ENCODE data around the gene CENPO. TPM values are rescaled to one million over a fixed set of nuclear protein-coding genes. Genes with fewer than 3 reads are reported as not detected.

Gene CENPO
- total RNA-seq, 2 experiments from 2014 or later: 52.0 to 56.4 TPM

GRCh38 chr2:24768013-24768412 lies 25.2 kb upstream of the CENPO start:
- Mint-ChIP-seq H3K4me1 (peaks cover 10% of the 10 kb centered on the region), H3K9me3 (no peaks in the 10 kb centered on the region), H3K36me3 (ENCODE audit: low read depth) (peaks cover 15% of the 10 kb centered on the region), H3K27ac (no peak overlapping the region), H3K4me3 (no peak overlapping the region), H3K27me3 (no peaks in the 10 kb centered on the region)
- no peak for DNase-seq
- POLR2A ChIA-PET: no interaction called here
- CTCF ChIA-PET: no interaction called here

GRCh38 chr2:24768601-24769000 lies 24.6 kb upstream of the CENPO start:
- POLR2A ChIA-PET: no interaction called here
- Mint-ChIP-seq H3K4me3 (no peak overlapping the region), H3K27ac (no peak overlapping the region), H3K27me3 (no peaks in the 10 kb centered on the region), H3K9me3 (no peaks in the 10 kb centered on the region), H3K36me3 (ENCODE audit: low read depth) (peaks cover 15% of the 10 kb centered on the region), H3K4me1 (peaks cover 10% of the 10 kb centered on the region)
- CTCF ChIA-PET: no interaction called here
- DNase-seq: no peak

GRCh38 chr2:24771061-24771460 lies 22.2 kb upstream of the CENPO start:
- H3K27ac Mint-ChIP-seq: no peak overlapping the region

GRCh38 chr2:24771764-24772586 lies 21.2 kb upstream of the CENPO start:
- Mint-ChIP-seq H3K4me1 (no peaks in the 10 kb centered on the region), H3K9me3 (no peaks in the 10 kb centered on the region), H3K27me3 (peaks cover 2% of the 10 kb centered on the region), H3K4me3 (no peak overlapping the region), H3K36me3 (ENCODE audit: low read depth) (peaks cover 8% of the 10 kb centered on the region), H3K27ac (no peak overlapping the region)
- POLR2A ChIA-PET: no interaction called here
- DNase-seq: no peak
- CTCF ChIA-PET: interaction anchor here (0.5 to 0.6 kb wide), 2 partner anchors 21 to 1973 kb away, joined by 3 read pairs; partner anchors contain the start of genes CENPO and PTRHD1

More at GRCh38 chr2:24771061-24771460, 22.2 kb upstream of the CENPO start:
- H3K36me3 Mint-ChIP-seq (ENCODE audit: low read depth): peaks cover 9% of the 10 kb centered on the region
- no peaks in the 10 kb centered on the region for H3K27me3 Mint-ChIP-seq
- H3K4me3 Mint-ChIP-seq: no peak overlapping the region
- peaks cover 8% of the 10 kb centered on the region for H3K4me1 Mint-ChIP-seq
- DNase-seq: no peak
- ChIA-PET POLR2A (no interaction called here), CTCF (interaction anchor here (0.6 kb wide), 1 partner anchor 15 kb away, joined by 3 read pairs; no protein-coding TSS in a partner anchor)
- no peaks in the 10 kb centered on the region for H3K9me3 Mint-ChIP-seq

- peaks cover 8% of the 10 kb centered on the region for H3K27me3 Mint-ChIP-seq
- no peak overlapping the region for H3K4me3 Mint-ChIP-seq
- H3K4me1 Mint-ChIP-seq: no peaks in the 10 kb centered on the region
- H3K9me3 Mint-ChIP-seq: no peaks in the 10 kb centered on the region
- CTCF ChIA-PET: interaction anchor here (1.8 kb wide), 1 partner anchor 9 kb away, joined by 7 read pairs; no protein-coding TSS in a partner anchor
- DNase-seq: no peak
- peaks cover 6% of the 10 kb centered on the region for H3K36me3 Mint-ChIP-seq (ENCODE audit: low read depth)
- no peak overlapping the region for H3K27ac Mint-ChIP-seq
- POLR2A ChIA-PET: no interaction called here
Measured at GRCh38 chr2:24774373-24774772, 18.9 kb upstream of the CENPO start.

GRCh38 chr2:24779116-24779515 lies 14.1 kb upstream of the CENPO start:
- Mint-ChIP-seq H3K27me3 (peaks cover 11% of the 10 kb centered on the region), H3K36me3 (ENCODE audit: low read depth) (no peaks in the 10 kb centered on the region), H3K9me3 (peaks cover 4% of the 10 kb centered on the region), H3K4me3 (no peak overlapping the region), H3K4me1 (no peaks in the 10 kb centered on the region), H3K27ac (no peak overlapping the region)
- POLR2A ChIA-PET: no interaction called here
- DNase-seq: no peak
- CTCF ChIA-PET: interaction anchor here (0.5 to 3.5 kb wide), 4 partner anchors 12 to 178 kb away, joined by 3 to 15 read pairs (median 3); partner anchors contain the start of genes CENPO and PTRHD1

- no peak for DNase-seq
- Mint-ChIP-seq H3K9me3 (peaks cover 4% of the 10 kb centered on the region), H3K27me3 (peaks cover 3% of the 10 kb centered on the region), H3K4me1 (no peaks in the 10 kb centered on the region), H3K36me3 (ENCODE audit: low read depth) (peaks cover 2% of the 10 kb centered on the region), H3K27ac (no peak overlapping the region), H3K4me3 (no peak overlapping the region)
- ChIA-PET POLR2A (no interaction called here), CTCF (interaction anchor here (1.4 to 2.0 kb wide), 2 partner anchors 9 to 10 kb away, joined by 4 to 7 read pairs; partner anchors contain the start of genes CENPO and PTRHD1)
Measured at GRCh38 chr2:24783641-24784040, 9.6 kb upstream of the CENPO start.

- ChIA-PET POLR2A (no interaction called here), CTCF (no interaction called here)
- no peak overlapping the region for H3K4me3 Mint-ChIP-seq
- H3K27me3 Mint-ChIP-seq: peaks cover under 1% of the 10 kb centered on the region
- peaks cover 4% of the 10 kb centered on the region for H3K9me3 Mint-ChIP-seq
- DNase-seq: no peak
- H3K27ac Mint-ChIP-seq: no peak overlapping the region
- H3K36me3 Mint-ChIP-seq (ENCODE audit: low read depth): peaks cover 10% of the 10 kb centered on the region
- peaks cover 2% of the 10 kb centered on the region for H3K4me1 Mint-ChIP-seq
Measured at GRCh38 chr2:24785671-24786321, 7.4 kb upstream of the CENPO start.

GRCh38 chr2:24787532-24787931 lies 5.7 kb upstream of the CENPO start:
- Mint-ChIP-seq H3K4me3 (no peak overlapping the region), H3K9me3 (no peaks in the 10 kb centered on the region), H3K4me1 (peaks cover 7% of the 10 kb centered on the region), H3K36me3 (ENCODE audit: low read depth) (peaks cover 10% of the 10 kb centered on the region), H3K27me3 (no peaks in the 10 kb centered on the region), H3K27ac (no peak overlapping the region)
- ChIA-PET POLR2A (no interaction called here), CTCF (no interaction called here)
- no peak for DNase-seq

GRCh38 chr2:24788816-24789215 lies 4.4 kb upstream of the CENPO start:
- POLR2A ChIA-PET: no interaction called here
- Mint-ChIP-seq H3K4me3 (no peak overlapping the region), H3K36me3 (ENCODE audit: low read depth) (peaks cover 10% of the 10 kb centered on the region), H3K27me3 (no peaks in the 10 kb centered on the region), H3K4me1 (peaks cover 11% of the 10 kb centered on the region), H3K27ac (no peak overlapping the region), H3K9me3 (no peaks in the 10 kb centered on the region)
- DNase-seq: no peak
- CTCF ChIA-PET: interaction anchor here (0.6 kb wide), 1 partner anchor 40 kb away, joined by 4 read pairs; no protein-coding TSS in a partner anchor

GRCh38 chr2:24791452-24791851 lies 1.8 kb upstream of the CENPO start:
- Mint-ChIP-seq H3K4me3 (no peak overlapping the region), H3K9me3 (no peaks in the 10 kb centered on the region), H3K4me1 (peaks cover 30% of the 10 kb centered on the region), H3K36me3 (ENCODE audit: low read depth) (peaks cover 33% of the 10 kb centered on the region), H3K27me3 (no peaks in the 10 kb centered on the region), H3K27ac (no peak overlapping the region)
- CTCF ChIA-PET: interaction anchor here (0.6 to 1.9 kb wide), 3 partner anchors 36 to 1436 kb away, joined by 3 to 6 read pairs (median 6); no protein-coding TSS in a partner anchor
- no peak for DNase-seq
- POLR2A ChIA-PET: no interaction called here

GRCh38 chr2:24792542-24792873 lies 717 bp upstream of the CENPO start:
- Mint-ChIP-seq H3K27ac (peak overlapping the region; percentile 100), H3K4me3 (peak overlapping the region; percentile 87), H3K4me1 (peaks cover 40% of the 10 kb centered on the region), H3K36me3 (ENCODE audit: low read depth) (peaks cover 44% of the 10 kb centered on the region), H3K9me3 (peaks cover 3% of the 10 kb centered on the region), H3K27me3 (no peaks in the 10 kb centered on the region)
- ChIA-PET CTCF (interaction anchor here (0.6 to 2.0 kb wide), 8 partner anchors 9 to 383 kb away, joined by 3 to 15 read pairs (median 4); no protein-coding TSS in a partner anchor), POLR2A (no interaction called here)
- no peak for DNase-seq

GRCh38 chr2:24793761-24794435 lies 673 bp downstream of the CENPO start:
- peak overlapping the region; percentile 100 for H3K27ac Mint-ChIP-seq
- peaks cover 52% of the 10 kb centered on the region for H3K36me3 Mint-ChIP-seq (ENCODE audit: low read depth)
- H3K4me1 Mint-ChIP-seq: peaks cover 46% of the 10 kb centered on the region
- peak; percentile 17 for DNase-seq
- CTCF ChIA-PET: interaction anchor here (1.1 to 2.0 kb wide), 3 partner anchors 11 to 30 kb away, joined by 4 read pairs; no protein-coding TSS in a partner anchor
- POLR2A ChIA-PET: no interaction called here
- H3K9me3 Mint-ChIP-seq: peaks cover 3% of the 10 kb centered on the region
- peak overlapping the region; percentile 87 for H3K4me3 Mint-ChIP-seq
- H3K27me3 Mint-ChIP-seq: no peaks in the 10 kb centered on the region
